A172 (cell line): ENCODE data around the gene CA5A. TPM values are rescaled to one million over a fixed set of nuclear protein-coding genes. Genes with fewer than 3 reads are reported as not detected.

ENCODE experiments used
- total RNA-seq: library from RNA; depleted of rRNA; stranded (reverse); fragments of >200 nt; shearing (Covaris generic); gene quantifications from 2 replicates; pipeline ENCODE4 v1.2.3, GENCODE V29; 2014; rRNA removed

CA5A gene
- total RNA-seq, 1 experiment from 2014 or later = not detected

Other genes starting within 250 kb of the CA5A start
- 18.4 and 33.8 TPM in 2 replicates for gene KLHDC4, start 170.5 kb downstream of the CA5A start, total RNA-seq
- gene SLC7A5, start 67.0 kb downstream of the CA5A start, total RNA-seq = 75.8 and 85.2 TPM in 2 replicates
- 16.9 and 25.4 TPM in 2 replicates for gene BANP, start 14.9 kb upstream of the CA5A start, total RNA-seq